Progenitor cell of endocrine pancreas (in vitro differentiated cells): Measurements from ENCODE around the gene SEMA4F. TPM values are rescaled to one million over a fixed set of nuclear protein-coding genes. Genes with fewer than 3 reads are reported as not detected.

ENCODE experiments used
- DNase-seq: peaks from one replicate; pipeline ENCODE4 v3.0.0; 2021; ENCODE audit warnings: low spot score; ENCODE audit not compliant: unreplicated experiment
- H3K27ac Mint-ChIP-seq: 2 replicates; pipeline ENCODE4 v1.8.0; 2021; ENCODE audit warnings: mild to moderate bottlenecking, moderate library complexity, mixed read lengths
- H3K27me3 Mint-ChIP-seq: 2 replicates; pipeline ENCODE4 v1.8.0; 2021; ENCODE audit warnings: mixed read lengths
- H3K36me3 Mint-ChIP-seq: 2 replicates; pipeline ENCODE4 v1.8.0; 2022; ENCODE audit warnings: mixed read lengths; ENCODE audit not compliant: insufficient read depth
- H3K4me1 Mint-ChIP-seq: 2 replicates; pipeline ENCODE4 v1.8.0; 2021; ENCODE audit warnings: low read depth, mixed read lengths
- H3K4me3 Mint-ChIP-seq: 2 replicates; pipeline ENCODE4 v1.8.0; 2021; ENCODE audit warnings: low read depth, mild to moderate bottlenecking, moderate library complexity, mixed read lengths
- H3K9me3 Mint-ChIP-seq: 2 replicates; pipeline ENCODE4 v1.8.0; 2021; ENCODE audit warnings: low read depth, mixed read lengths
- CTCF ChIP-seq: fragments of 200-600 bp; sonication (generic); IDR thresholded peaks from one replicate; pipeline ENCODE4 v1.5.0; 2021; ENCODE audit warnings: antibody characterized with exemption, mild to moderate bottlenecking; ENCODE audit not compliant: unreplicated experiment
- total RNA-seq: library from RNA; stranded (reverse); gene quantifications from 2 replicates; pipeline ENCODE4 v1.2.1, GENCODE V29; 2021

Gene SEMA4F
- total RNA-seq, 1 donor from 2014 or later = 11.5 TPM

- TF ChIP-seq CTCF = no peak
- H3K27ac Mint-ChIP-seq = no peak overlapping the region
- H3K4me1 Mint-ChIP-seq = peaks cover 4% of the 10 kb centered on the region
- H3K9me3 Mint-ChIP-seq = no peaks in the 10 kb centered on the region
- no peak for DNase-seq
- peaks cover 3% of the 10 kb centered on the region for H3K36me3 Mint-ChIP-seq
- no peak overlapping the region for H3K4me3 Mint-ChIP-seq
- peaks cover 18% of the 10 kb centered on the region for H3K27me3 Mint-ChIP-seq
Measured at GRCh38 chr2:74659462-74659861, 5.4 kb downstream of the SEMA4F start.

GRCh38 chr2:74668087-74668486 lies 14.0 kb downstream of the SEMA4F start:
- no peak for TF ChIP-seq CTCF
- H3K36me3 Mint-ChIP-seq = no peaks in the 10 kb centered on the region

GRCh38 chr2:74670263-74670662 lies 16.2 kb downstream of the SEMA4F start:
- no peaks in the 10 kb centered on the region for H3K4me1 Mint-ChIP-seq
- H3K27me3 Mint-ChIP-seq = no peaks in the 10 kb centered on the region
- no peaks in the 10 kb centered on the region for H3K9me3 Mint-ChIP-seq
- H3K36me3 Mint-ChIP-seq = no peaks in the 10 kb centered on the region
- DNase-seq = no peak
- H3K4me3 Mint-ChIP-seq = no peak overlapping the region
- no peak overlapping the region for H3K27ac Mint-ChIP-seq
- TF ChIP-seq CTCF = no peak

More at GRCh38 chr2:74668087-74668486, 14.0 kb downstream of the SEMA4F start:
- no peak overlapping the region for H3K27ac Mint-ChIP-seq
- DNase-seq = no peak
- H3K4me1 Mint-ChIP-seq = no peaks in the 10 kb centered on the region
- H3K4me3 Mint-ChIP-seq = no peak overlapping the region
- no peaks in the 10 kb centered on the region for H3K9me3 Mint-ChIP-seq
- no peaks in the 10 kb centered on the region for H3K27me3 Mint-ChIP-seq

GRCh38 chr2:74671479-74671878 lies 17.4 kb downstream of the SEMA4F start:
- Mint-ChIP-seq H3K27ac (no peak overlapping the region), H3K9me3 (no peaks in the 10 kb centered on the region), H3K36me3 (peaks cover 6% of the 10 kb centered on the region), H3K27me3 (no peaks in the 10 kb centered on the region), H3K4me3 (no peak overlapping the region), H3K4me1 (no peaks in the 10 kb centered on the region)
- DNase-seq = no peak
- no peak for TF ChIP-seq CTCF

- Mint-ChIP-seq H3K27me3 (no peaks in the 10 kb centered on the region), H3K4me3 (no peak overlapping the region), H3K9me3 (no peaks in the 10 kb centered on the region), H3K36me3 (peaks cover 12% of the 10 kb centered on the region), H3K4me1 (no peaks in the 10 kb centered on the region), H3K27ac (no peak overlapping the region)
- no peak for DNase-seq
- TF ChIP-seq CTCF = no peak
Measured at GRCh38 chr2:74673826-74674528, 19.9 kb downstream of the SEMA4F start.
